Sigmoid colon (tissue), 7 donors: ENCODE measurements around the gene PDE9A. TPM values are rescaled to one million over a fixed set of nuclear protein-coding genes. Genes with fewer than 3 reads are reported as not detected.

ENCODE experiments used
- DNase-seq: peaks from one replicate; pipeline ENCODE4 v3.0.0-alpha.2; 2019
- H3K27ac ChIP-seq, 4 donors: fragments of 200-600 bp; sonication (generic); one replicate each; pipeline ENCODE4 v1.5.1; 2016 to 2019; ENCODE audit warnings: mild to moderate bottlenecking in 1 of 4
- H3K27me3 ChIP-seq, 3 donors: fragments of 200-600 bp; sonication (generic); one replicate each; pipeline ENCODE4 v1.5.1; 2019; ENCODE audit warnings: mild to moderate bottlenecking in 1 of 3
- H3K36me3 ChIP-seq, 4 donors: fragments of 200-600 bp; sonication (generic); one replicate each; pipeline ENCODE4 v1.5.1; 2016 to 2019
- H3K4me1 ChIP-seq, 4 donors: fragments of 200-600 bp; sonication (generic); one replicate each; pipeline ENCODE4 v1.5.1; 2017 to 2019
- H3K4me3 ChIP-seq, 4 donors: fragments of 200-600 bp; sonication (generic); one replicate each; pipeline ENCODE4 v1.5.1; 2017 to 2019; ENCODE audit warnings: mild to moderate bottlenecking in 2 of 4, moderate library complexity in 1 of 4
- H3K9me3 ChIP-seq, 4 donors: fragments of 200-600 bp in 3 of 4; sonication (generic) in 3 of 4; one replicate each; pipeline versions ENCODE4 v1.5.1 to v1.6.1; 2013 to 2019
- CTCF ChIP-seq, 4 experiments: fragments of 450-650 bp in 3 of 4; fragments of 200-600 bp in 1 of 4; IDR thresholded peaks; one replicate each; pipeline ENCODE4 v1.5.1; 2016 to 2019; ENCODE audit warnings: antibody characterized with exemption in 4 of 4, mild to moderate bottlenecking in 3 of 4, moderate library complexity in 2 of 4
- EP300 ChIP-seq, 4 donors: sonication (generic); formaldehyde crosslinking; IDR thresholded peaks; one replicate each; pipeline ENCODE4 v1.6.1; 2017; ENCODE audit warnings: antibody characterized with exemption in 4 of 4
- POLR2A ChIP-seq, 2 donors: fragments of 450-650 bp; IDR thresholded peaks; one replicate each; pipeline ENCODE4 v1.6.1; 2016; ENCODE audit warnings: antibody characterized with exemption in 2 of 2, mild to moderate bottlenecking in 2 of 2, moderate library complexity in 2 of 2
- POLR2AphosphoS5 ChIP-seq, 4 donors: sonication (generic); formaldehyde crosslinking; IDR thresholded peaks; one replicate each; pipeline ENCODE4 v1.6.1; 2017; ENCODE audit warnings: antibody characterized with exemption in 4 of 4
- WGBS, 2 donors: extraction: QIAGEN DNeasy Blood & Tissue Kit; methylation state at CpG; one replicate each; pipeline ENCODE4 v1.1.7; 2013; 5-methylcytosine and 5-hydroxymethylcytosine counted together
- intact Hi-C: fragments of 100-400 bp; cut with DNase I; formaldehyde crosslinking; loops from one replicate; pipeline ENCODE4 v1.15.1; 2023
- polyA plus RNA-seq, 3 donors: library from polyadenylated mRNA; stranded (reverse); fragments of 200-250 nt; gene quantifications; one replicate each; pipeline ENCODE4 v1.2.3, GENCODE V29; 2013
- total RNA-seq, 4 donors: library from RNA; depleted of rRNA; stranded (reverse); fragments of >200 nt; gene quantifications; one replicate each; pipeline ENCODE4 v1.1.0, GENCODE V29; 2016
- donor health status: healthy with polysubstance abuse.
- donor health status: Bipolar disorder and iron deficiency.
- donor health status: healthy.

The PDE9A gene
- total and polyA plus RNA-seq, 7 donors = 71.6 to 433 (median 102) TPM

GRCh38 chr21:42661688-42662429, 8.4 kb downstream of the PDE9A start:
- H3K4me1 ChIP-seq = peaks cover 0 to 79% (median 79%) of the 10 kb centered on the region in 4 donors
- peaks cover 0 to 5% (median 0%) of the 10 kb centered on the region in 4 donors for H3K36me3 ChIP-seq
- no peak overlapping the region for H3K27ac ChIP-seq
- 87 to 94% methylated on average over 25 of the region's 25 CpGs for WGBS, 2 donors
- no peak for DNase-seq
- H3K9me3 ChIP-seq = no peaks in the 10 kb centered on the region
- no peak overlapping the region for H3K4me3 ChIP-seq
- peaks cover 0 to 2% (median 0%) of the 10 kb centered on the region in 3 donors for H3K27me3 ChIP-seq
- TF ChIP-seq POLR2AphosphoS5 (IDR thresholded peaks at IDR 0.05) (no peak), CTCF (IDR thresholded peaks at IDR 0.05) (no peak), POLR2A (IDR thresholded peaks at IDR 0.05) (no peak), EP300 (IDR thresholded peaks at IDR 0.05) (no peak)
- intact Hi-C loops = no loop called here

DNA sequence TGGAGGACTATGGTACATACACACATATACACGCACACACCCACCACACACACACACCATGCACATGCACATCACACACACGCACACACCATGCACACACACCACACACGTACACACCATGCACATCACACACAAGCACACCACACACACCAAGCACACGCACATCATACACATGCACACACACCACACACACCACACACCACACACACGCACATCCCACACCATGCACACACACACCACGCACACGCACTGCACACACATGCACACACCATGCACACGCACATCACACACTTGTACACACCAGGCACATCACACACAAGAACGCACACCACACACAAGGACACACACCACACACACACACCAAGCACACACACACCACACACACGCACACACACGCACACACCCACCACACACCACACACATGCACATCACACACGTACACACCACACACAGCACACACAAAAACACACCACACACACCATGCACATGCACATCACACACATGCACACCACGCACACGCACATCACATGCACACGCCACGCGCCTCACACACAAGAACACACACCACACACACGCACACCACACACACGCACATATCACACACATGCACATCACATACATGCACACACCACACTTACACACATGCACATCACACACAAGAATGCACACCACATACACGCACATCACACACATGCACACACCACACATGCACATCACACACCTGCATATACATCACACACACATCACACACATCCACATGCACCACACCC, 9.2 kb downstream of the PDE9A start:
- DNase-seq = no peak
- Histone ChIP-seq H3K36me3 (peaks cover 0 to 5% (median 0%) of the 10 kb centered on the region in 4 donors), H3K27ac (no peak overlapping the region), H3K27me3 (no peaks in the 10 kb centered on the region), H3K9me3 (no peaks in the 10 kb centered on the region), H3K4me1 (peaks cover 0 to 79% (median 79%) of the 10 kb centered on the region in 4 donors), H3K4me3 (no peak overlapping the region)
- 95 to 98% methylated on average over 20 of the region's 20 CpGs for WGBS, 2 donors
- TF ChIP-seq POLR2A (IDR thresholded peaks at IDR 0.05) = no peak
- TF ChIP-seq POLR2AphosphoS5 (IDR thresholded peaks at IDR 0.05) = no peak
- TF ChIP-seq CTCF (IDR thresholded peaks at IDR 0.05) = no peak
- TF ChIP-seq EP300 (IDR thresholded peaks at IDR 0.05) = no peak
- intact Hi-C loops = no loop called here

- H3K36me3 ChIP-seq = peaks cover 0 to 5% (median 0%) of the 10 kb centered on the region in 4 donors
- peaks cover 0 to 79% (median 79%) of the 10 kb centered on the region in 4 donors for H3K4me1 ChIP-seq
- peak overlapping the region in 3 of 4 donors; percentile 80 to 81 (median 81) for H3K27ac ChIP-seq
- H3K4me3 ChIP-seq = no peak overlapping the region
- H3K27me3 ChIP-seq = no peaks in the 10 kb centered on the region
- TF ChIP-seq CTCF (IDR thresholded peaks at IDR 0.05) = no peak
- TF ChIP-seq EP300 (IDR thresholded peaks at IDR 0.05) = no peak
- no peak for TF ChIP-seq POLR2AphosphoS5 (IDR thresholded peaks at IDR 0.05)
- no peak for TF ChIP-seq POLR2A (IDR thresholded peaks at IDR 0.05)
- 90 to 96% methylated on average over 18 of the region's 18 CpGs for WGBS, 2 donors
- no peaks in the 10 kb centered on the region for H3K9me3 ChIP-seq
- intact Hi-C loops = no loop called here
- DNase-seq = no peak
These were observed 9.9 kb downstream of the PDE9A start for GRCh38 chr21:42663200-42663750.

DNA sequence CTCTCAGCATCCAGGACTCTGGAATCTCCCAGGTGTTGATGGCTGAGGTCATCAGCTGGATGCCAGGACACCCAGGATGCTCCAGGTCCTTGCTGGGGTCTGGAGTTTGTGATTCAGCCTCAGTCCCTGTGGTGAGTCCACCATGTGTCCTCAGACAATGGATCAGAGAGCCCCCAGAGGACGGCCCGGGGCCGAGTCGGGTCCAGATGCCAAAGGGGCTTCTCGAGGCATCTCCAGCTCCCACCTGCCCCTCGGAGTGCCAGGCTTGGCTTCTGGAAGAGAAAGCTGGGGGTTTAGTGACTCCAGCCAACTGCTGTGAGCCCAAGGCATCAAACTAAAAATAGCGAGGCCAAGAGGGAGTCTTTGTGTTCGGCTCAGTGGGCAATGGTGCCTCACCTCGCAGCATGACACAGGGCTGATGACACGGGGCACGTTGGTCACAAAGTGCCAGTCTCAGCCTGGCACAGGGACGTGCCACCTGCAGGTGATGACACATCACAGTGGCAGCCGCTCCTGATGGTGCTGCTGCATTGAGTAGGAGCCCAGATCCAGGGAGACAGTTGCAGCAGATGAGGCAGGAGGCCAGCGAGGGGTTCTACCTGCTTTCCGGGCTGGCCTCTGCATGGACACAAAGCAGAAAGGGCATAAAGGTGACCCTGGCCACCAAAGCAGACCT, 10.6 kb downstream of the PDE9A start:
- Histone ChIP-seq H3K36me3 (peaks cover 0 to 5% (median 0%) of the 10 kb centered on the region in 4 donors), H3K4me1 (peaks cover 0 to 79% (median 79%) of the 10 kb centered on the region in 4 donors), H3K4me3 (no peak overlapping the region), H3K27me3 (no peaks in the 10 kb centered on the region), H3K27ac (peak overlapping the region in 3 of 4 donors; percentile 80 to 81 (median 81)), H3K9me3 (no peaks in the 10 kb centered on the region)
- no peak for DNase-seq
- 88 to 89% methylated on average over 15 of the region's 15 CpGs for WGBS, 2 donors
- intact Hi-C loops = no loop called here
- TF ChIP-seq CTCF (IDR thresholded peaks at IDR 0.05) = no peak
- TF ChIP-seq EP300 (IDR thresholded peaks at IDR 0.05) = no peak
- no peak for TF ChIP-seq POLR2A (IDR thresholded peaks at IDR 0.05)
- no peak for TF ChIP-seq POLR2AphosphoS5 (IDR thresholded peaks at IDR 0.05)
